DMS153 (cell line): ENCODE data around the gene LCMT1.

ENCODE experiments used
- DNase-seq: peaks from one replicate; lab custom pipeline; 2025; lab: John Stamatoyannopoulos, UW

The LCMT1 gene

GRCh38 chr16:25198021-25198420 lies 86.5 kb downstream of the LCMT1 start:
- DNase-seq = no peak

GRCh38 chr16:25199457-25199856 lies 87.9 kb downstream of the LCMT1 start:
- no peak for DNase-seq

- no peak for DNase-seq
These were observed 99.2 kb downstream of the LCMT1 start for GRCh38 chr16:25210758-25211157.

GRCh38 chr16:25212636-25213035 lies 101.1 kb downstream of the LCMT1 start:
- DNase-seq = no peak

GRCh38 chr16:25213709-25214397 lies 102.3 kb downstream of the LCMT1 start:
- no peak for DNase-seq

- DNase-seq = no peak
These were observed 105.6 kb downstream of the LCMT1 start for GRCh38 chr16:25217112-25217511.

- no peak for DNase-seq
These were observed 106.4 kb downstream of the LCMT1 start for GRCh38 chr16:25217921-25218320.

GRCh38 chr16:25219070-25219737 lies 107.7 kb downstream of the LCMT1 start:
- no peak for DNase-seq

GRCh38 chr16:25222959-25223358 lies 111.4 kb downstream of the LCMT1 start:
- DNase-seq = no peak

GRCh38 chr16:25223964-25224363 lies 112.4 kb downstream of the LCMT1 start:
- DNase-seq = no peak

- no peak for DNase-seq
These were observed 113.3 kb downstream of the LCMT1 start for GRCh38 chr16:25224731-25225319.
